Nucleus accumbens (tissue), 56 donors: ENCODE measurements around the gene FAM83G.
"Not testable (repeated sequence)": the region's sequence is repeated elsewhere in the genome, so short reads cannot be mapped to it uniquely, and the experiment has no call there.

Source experiments
- DNase-seq, 56 donors: peaks; one replicate each; lab custom pipeline; 2025; lab: John Stamatoyannopoulos, UW

Gene FAM83G

GRCh38 chr17:18959071-18959844 lies 45.3 kb downstream of the FAM83G start:
- no peak for DNase-seq

GRCh38 chr17:18958611-18959010 lies 46.0 kb downstream of the FAM83G start:
- DNase-seq: no peak

GRCh38 chr17:18957831-18958230 lies 46.7 kb downstream of the FAM83G start:
- DNase-seq: no peak

- no peak for DNase-seq
These were observed 48.0 kb downstream of the FAM83G start for GRCh38 chr17:18956581-18956980.

GRCh38 chr17:18956021-18956420 lies 48.5 kb downstream of the FAM83G start:
- DNase-seq: not testable (repeated sequence)

- DNase-seq: no peak
These were observed 49.6 kb downstream of the FAM83G start for GRCh38 chr17:18955009-18955408.

GRCh38 chr17:18954321-18954720 lies 50.2 kb downstream of the FAM83G start:
- no peak for DNase-seq

GRCh38 chr17:18953231-18953728 lies 51.3 kb downstream of the FAM83G start:
- DNase-seq: no peak

- no peak for DNase-seq
These were observed 52.4 kb downstream of the FAM83G start, which contains the start of gene SLC5A10 for GRCh38 chr17:18951941-18952842. Gene SLC5A10, plus strand, starts transcription at chr17:18952165. Its CDS starts 41 bp downstream, at chr17:18952206.

- DNase-seq: no peak
These were observed 53.3 kb downstream of the FAM83G start for GRCh38 chr17:18950944-18951905.

- no peak for DNase-seq
These were observed 54.2 kb downstream of the FAM83G start for GRCh38 chr17:18950346-18950745.

- DNase-seq: no peak
These were observed 55.0 kb downstream of the FAM83G start for GRCh38 chr17:18949566-18949965.

- DNase-seq: no peak
These were observed 56.0 kb downstream of the FAM83G start for GRCh38 chr17:18948476-18949006.

GRCh38 chr17:18947866-18948265 lies 56.7 kb downstream of the FAM83G start:
- no peak for DNase-seq

- DNase-seq: no peak
These were observed 58.0 kb downstream of the FAM83G start for GRCh38 chr17:18946536-18946935.

GRCh38 chr17:18944646-18945045 lies 59.9 kb downstream of the FAM83G start:
- no peak for DNase-seq

- DNase-seq: no peak
These were observed 65.9 kb downstream of the FAM83G start for GRCh38 chr17:18938692-18939023.

- no peak for DNase-seq
These were observed 66.4 kb downstream of the FAM83G start for GRCh38 chr17:18937981-18938691.
